Measurements from ENCODE around the gene SERINC4. TPM values are rescaled to one million over a fixed set of nuclear protein-coding genes. Genes with fewer than 3 reads are reported as not detected.

The SERINC4 gene
- polyA plus RNA-seq, 1 donor (not counting 4 experiments of a cell fraction or from before 2014, with no cell fraction given): 0.05 TPM

- H3K36me3 ChIP-seq (ENCODE audit: control insufficient read depth in 2 of 2, extremely low read depth in 1 of 2, insufficient read depth in 2 of 2, low read length in 2 of 2): peaks cover 34% of the 10 kb centered on the region in 2 experiments
- no peak for DNase-seq (ENCODE audit: low read depth, low spot score)
- dilution Hi-C loops (cut with MboI; ENCODE audit: extremely low pct_ligation_motif_present, low sequenced_read_pairs): no loop called here
- H3K9me1 ChIP-seq (ENCODE audit: control insufficient read depth, extremely low read depth, insufficient read depth, low read length): no peaks in the 10 kb centered on the region
- no peaks in the 10 kb centered on the region for H4K20me1 ChIP-seq (ENCODE audit: control insufficient read depth, extremely low read depth, insufficient read depth, low read length)
- H2AFZ ChIP-seq (ENCODE audit: control insufficient read depth, low read length): no peak overlapping the region
- H3K9me3 ChIP-seq (ENCODE audit: control insufficient read depth, low read depth, low read length): no peaks in the 10 kb centered on the region
- no peak overlapping the region for H3K27ac ChIP-seq (ENCODE audit: control insufficient read depth, insufficient read depth, low read length)
- no peak overlapping the region for H3K9ac ChIP-seq (ENCODE audit: control insufficient read depth, extremely low read depth, insufficient read depth, low read length)
- H3K4me3 ChIP-seq (ENCODE audit: control insufficient read depth in 2 of 3, extremely low read depth in 1 of 3, insufficient read depth in 2 of 3, low read depth in 1 of 3, low read length in 3 of 3): no peak overlapping the region
- no peaks in the 10 kb centered on the region for H3K4me1 ChIP-seq (ENCODE audit: control insufficient read depth, extremely low read depth, insufficient read depth, low read length)
- H3K27me3 ChIP-seq (ENCODE audit: control insufficient read depth, extremely low read depth, insufficient read depth, low read length): no peaks in the 10 kb centered on the region
- H3K4me2 ChIP-seq (ENCODE audit: control insufficient read depth, extremely low read depth, insufficient read depth, low read depth, low read length): no peak overlapping the region
- TF ChIP-seq, protein P1, sequence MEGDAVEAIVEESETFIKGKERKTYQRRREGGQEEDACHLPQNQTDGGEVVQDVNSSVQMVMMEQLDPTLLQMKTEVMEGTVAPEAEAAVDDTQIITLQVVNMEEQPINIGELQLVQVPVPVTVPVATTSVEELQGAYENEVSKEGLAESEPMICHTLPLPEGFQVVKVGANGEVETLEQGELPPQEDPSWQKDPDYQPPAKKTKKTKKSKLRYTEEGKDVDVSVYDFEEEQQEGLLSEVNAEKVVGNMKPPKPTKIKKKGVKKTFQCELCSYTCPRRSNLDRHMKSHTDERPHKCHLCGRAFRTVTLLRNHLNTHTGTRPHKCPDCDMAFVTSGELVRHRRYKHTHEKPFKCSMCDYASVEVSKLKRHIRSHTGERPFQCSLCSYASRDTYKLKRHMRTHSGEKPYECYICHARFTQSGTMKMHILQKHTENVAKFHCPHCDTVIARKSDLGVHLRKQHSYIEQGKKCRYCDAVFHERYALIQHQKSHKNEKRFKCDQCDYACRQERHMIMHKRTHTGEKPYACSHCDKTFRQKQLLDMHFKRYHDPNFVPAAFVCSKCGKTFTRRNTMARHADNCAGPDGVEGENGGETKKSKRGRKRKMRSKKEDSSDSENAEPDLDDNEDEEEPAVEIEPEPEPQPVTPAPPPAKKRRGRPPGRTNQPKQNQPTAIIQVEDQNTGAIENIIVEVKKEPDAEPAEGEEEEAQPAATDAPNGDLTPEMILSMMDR (optimal IDR thresholded peaks at IDR 0.05 in 1 of 3, IDR thresholded peaks at IDR 0.05 in 1 of 3, conservative IDR thresholded peaks at IDR 0.05 in 1 of 3; ENCODE audit: extremely low read depth in 1 of 3, insufficient read depth in 2 of 3, low read length in 3 of 3): no peak
- TF ChIP-seq EZH2 (IDR thresholded peaks at IDR 0.05; ENCODE audit: low read length): no peak
- no peak for FAIRE-seq
- peaks cover 7% of the 10 kb centered on the region for H3K79me2 ChIP-seq (ENCODE audit: control insufficient read depth, insufficient read depth, low read length)
These were observed 37.2 kb downstream of the SERINC4 start for GRCh38 chr15:43762824-43763223.

DNA sequence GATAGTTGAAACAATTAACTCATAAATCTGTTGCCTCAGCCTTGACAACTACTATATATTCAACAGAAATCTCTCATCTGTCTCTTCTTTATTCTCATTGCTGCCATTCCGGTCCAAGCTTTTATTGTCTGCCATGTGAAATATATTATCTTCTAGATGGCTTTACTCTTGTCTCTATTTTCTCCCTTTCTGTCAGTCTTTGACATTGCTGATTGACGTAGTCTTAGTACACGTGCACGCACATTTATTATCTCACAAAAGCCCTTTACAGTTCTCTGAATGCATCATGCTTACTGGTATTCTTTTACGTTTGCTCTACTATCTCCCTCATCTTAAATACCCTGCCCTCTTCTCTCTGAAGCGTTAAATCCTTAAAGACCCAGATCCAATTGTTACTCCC lies 48.1 kb downstream of the SERINC4 start:
- no peaks in the 10 kb centered on the region for H3K27me3 ChIP-seq (ENCODE audit: control insufficient read depth, extremely low read depth, insufficient read depth, low read length)
- H4K20me1 ChIP-seq (ENCODE audit: control insufficient read depth, extremely low read depth, insufficient read depth, low read length): peaks cover 31% of the 10 kb centered on the region
- H3K9ac ChIP-seq (ENCODE audit: control insufficient read depth, extremely low read depth, insufficient read depth, low read length): no peak overlapping the region
- peaks cover 22% of the 10 kb centered on the region for H3K4me1 ChIP-seq (ENCODE audit: control insufficient read depth, extremely low read depth, insufficient read depth, low read length)
- dilution Hi-C loops (cut with MboI; ENCODE audit: extremely low pct_ligation_motif_present, low sequenced_read_pairs): no loop called here
- H3K9me1 ChIP-seq (ENCODE audit: control insufficient read depth, extremely low read depth, insufficient read depth, low read length): no peaks in the 10 kb centered on the region
- no peak overlapping the region for H3K27ac ChIP-seq (ENCODE audit: control insufficient read depth, insufficient read depth, low read length)
- peaks cover 97% of the 10 kb centered on the region for H3K79me2 ChIP-seq (ENCODE audit: control insufficient read depth, insufficient read depth, low read length)
- no peak overlapping the region for H2AFZ ChIP-seq (ENCODE audit: control insufficient read depth, low read length)
- H3K4me2 ChIP-seq (ENCODE audit: control insufficient read depth, extremely low read depth, insufficient read depth, low read depth, low read length): no peak overlapping the region
- no peaks in the 10 kb centered on the region for H3K9me3 ChIP-seq (ENCODE audit: control insufficient read depth, low read depth, low read length)
- H3K36me3 ChIP-seq (ENCODE audit: control insufficient read depth in 2 of 2, extremely low read depth in 1 of 2, insufficient read depth in 2 of 2, low read length in 2 of 2): peaks cover 12 to 33% of the 10 kb centered on the region in 2 experiments
- H3K4me3 ChIP-seq (ENCODE audit: control insufficient read depth in 2 of 3, extremely low read depth in 1 of 3, insufficient read depth in 2 of 3, low read depth in 1 of 3, low read length in 3 of 3): no peak overlapping the region
- TF ChIP-seq EZH2 (IDR thresholded peaks at IDR 0.05; ENCODE audit: low read length): no peak
- TF ChIP-seq, protein P1 (optimal IDR thresholded peaks at IDR 0.05 in 1 of 3, IDR thresholded peaks at IDR 0.05 in 1 of 3, conservative IDR thresholded peaks at IDR 0.05 in 1 of 3; ENCODE audit: extremely low read depth in 1 of 3, insufficient read depth in 2 of 3, low read length in 3 of 3): no peak
- FAIRE-seq: no peak
- DNase-seq (ENCODE audit: low read depth, low spot score): no peak

All from keratinocyte (primary cell).